Osteoblast (primary cell): Measurements from ENCODE around the gene OPN1SW. TPM values are rescaled to one million over a fixed set of nuclear protein-coding genes. Genes with fewer than 3 reads are reported as not detected.

ENCODE experiments used
- DNase-seq: peaks from one replicate; pipeline ENCODE4 v3.0.0; 2011; ENCODE audit warnings: low spot score, mixed read lengths; ENCODE audit not compliant: insufficient read length; ENCODE audit errors: missing footprints
- H2AFZ ChIP-seq: 2 replicates; pipeline ENCODE4 v1.6.0; 2011; ENCODE audit warnings: mild to moderate bottlenecking, low read length
- H3K27ac ChIP-seq: 2 replicates; pipeline ENCODE4 v1.5.1; 2011; ENCODE audit warnings: mild to moderate bottlenecking, low read depth, low read length, moderate library complexity
- H3K27me3 ChIP-seq: 2 replicates; pipeline ENCODE4 v1.6.0; 2012; ENCODE audit warnings: mild to moderate bottlenecking, control low read depth, inconsistent platforms, low read length, moderate library complexity; ENCODE audit not compliant: insufficient read depth
- H3K36me3 ChIP-seq: 2 replicates; pipeline ENCODE4 v1.5.1; 2011; ENCODE audit warnings: mild to moderate bottlenecking, low read length, control low read depth, moderate library complexity; ENCODE audit not compliant: insufficient read depth
- H3K4me1 ChIP-seq: 2 replicates; pipeline ENCODE4 v1.5.1; 2011; ENCODE audit warnings: mild to moderate bottlenecking, low read length, control low read depth, moderate library complexity; ENCODE audit not compliant: insufficient read depth
- H3K4me2 ChIP-seq: 2 replicates; pipeline ENCODE4 v1.6.0; 2011; ENCODE audit warnings: mild to moderate bottlenecking, low read length; ENCODE audit not compliant: insufficient read depth
- H3K4me3 ChIP-seq: fragments of 200-600 bp; sonication (generic); 3 replicates; pipeline ENCODE4 v1.5.1; 2012; ENCODE audit warnings: mild to moderate bottlenecking, low read length, inconsistent platforms; ENCODE audit not compliant: insufficient read depth
- H3K79me2 ChIP-seq: 2 replicates; pipeline ENCODE4 v1.6.0; 2012; ENCODE audit warnings: mild to moderate bottlenecking, low read length, control low read depth, inconsistent platforms; ENCODE audit not compliant: insufficient read depth
- H3K9me3 ChIP-seq: 2 replicates; pipeline ENCODE4 v1.5.1; 2011; ENCODE audit warnings: low read depth, low read length, control low read depth
- H4K20me1 ChIP-seq: 2 replicates; pipeline ENCODE4 v1.6.0; 2012; ENCODE audit warnings: mild to moderate bottlenecking, low read length, control low read depth; ENCODE audit not compliant: insufficient read depth
- CTCF ChIP-seq: IDR thresholded peaks from 2 replicates; pipeline ENCODE4 v1.5.1; 2011; ENCODE audit warnings: mild to moderate bottlenecking, low read depth, low read length, moderate library complexity; ENCODE audit errors: extremely low read depth
- total RNA-seq: library from RNA; depleted of rRNA; stranded (reverse); fragments of >200 nt; gene quantifications from 2 replicates; pipeline ENCODE4 v1.2.3, GENCODE V29; 2012

OPN1SW gene
- total RNA-seq, 1 donor = not detected

GRCh38 chr7:128738570-128739047 lies 37.0 kb downstream of the OPN1SW start:
- H3K79me2 ChIP-seq = peaks cover 44% of the 10 kb centered on the region
- DNase-seq = no peak
- no peaks in the 10 kb centered on the region for H3K9me3 ChIP-seq
- peak overlapping the region; percentile 80 for H2AFZ ChIP-seq
- H3K4me2 ChIP-seq = peak overlapping the region; percentile 88
- H3K27me3 ChIP-seq = no peaks in the 10 kb centered on the region
- H4K20me1 ChIP-seq = peaks cover 33% of the 10 kb centered on the region
- peak overlapping the region; percentile 95 for H3K4me3 ChIP-seq
- peaks cover 39% of the 10 kb centered on the region for H3K4me1 ChIP-seq
- no peak for TF ChIP-seq CTCF
- H3K36me3 ChIP-seq = peaks cover 4% of the 10 kb centered on the region
- H3K27ac ChIP-seq = peak overlapping the region; percentile 99

- peaks cover 32% of the 10 kb centered on the region for H3K4me1 ChIP-seq
- no peaks in the 10 kb centered on the region for H3K27me3 ChIP-seq
- H3K4me3 ChIP-seq = peak overlapping the region; percentile 95
- DNase-seq = peak; percentile 84
- H3K9me3 ChIP-seq = no peaks in the 10 kb centered on the region
- peaks cover 27% of the 10 kb centered on the region for H4K20me1 ChIP-seq
- no peak for TF ChIP-seq CTCF
- peak overlapping the region; percentile 99 for H3K27ac ChIP-seq
- peak overlapping the region; percentile 88 for H3K4me2 ChIP-seq
- H3K79me2 ChIP-seq = peaks cover 38% of the 10 kb centered on the region
- no peaks in the 10 kb centered on the region for H3K36me3 ChIP-seq
- H2AFZ ChIP-seq = peak overlapping the region; percentile 80
These were observed 37.7 kb downstream of the OPN1SW start for GRCh38 chr7:128737867-128738385.

GRCh38 chr7:128737441-128737840 lies 38.2 kb downstream of the OPN1SW start:
- Histone ChIP-seq H2AFZ (no peak overlapping the region), H3K4me3 (no peak overlapping the region), H3K4me2 (no peak overlapping the region), H4K20me1 (peaks cover 23% of the 10 kb centered on the region), H3K4me1 (peaks cover 27% of the 10 kb centered on the region), H3K9me3 (no peaks in the 10 kb centered on the region), H3K27me3 (no peaks in the 10 kb centered on the region), H3K36me3 (no peaks in the 10 kb centered on the region), H3K79me2 (peaks cover 33% of the 10 kb centered on the region), H3K27ac (peak overlapping the region; percentile 99)
- no peak for DNase-seq
- no peak for TF ChIP-seq CTCF

- no peak overlapping the region for H3K4me2 ChIP-seq
- peaks cover 13% of the 10 kb centered on the region for H3K79me2 ChIP-seq
- peaks cover 11% of the 10 kb centered on the region for H4K20me1 ChIP-seq
- no peak for TF ChIP-seq CTCF
- no peak overlapping the region for H3K4me3 ChIP-seq
- H3K36me3 ChIP-seq = no peaks in the 10 kb centered on the region
- peaks cover 16% of the 10 kb centered on the region for H3K4me1 ChIP-seq
- no peaks in the 10 kb centered on the region for H3K9me3 ChIP-seq
- no peak overlapping the region for H3K27ac ChIP-seq
- DNase-seq = no peak
- H2AFZ ChIP-seq = no peak overlapping the region
- H3K27me3 ChIP-seq = no peaks in the 10 kb centered on the region
These were observed 40.2 kb downstream of the OPN1SW start for GRCh38 chr7:128735436-128735835.
